ENCODE measurements around the gene XPO1.
A peak's percentile ranks its signal among the peaks of the same experiment; 100 is the strongest.
"Not testable (repeated sequence)": the region's sequence is repeated elsewhere in the genome, so short reads cannot be mapped to it uniquely, and the experiment has no call there.

The XPO1 gene

DNA sequence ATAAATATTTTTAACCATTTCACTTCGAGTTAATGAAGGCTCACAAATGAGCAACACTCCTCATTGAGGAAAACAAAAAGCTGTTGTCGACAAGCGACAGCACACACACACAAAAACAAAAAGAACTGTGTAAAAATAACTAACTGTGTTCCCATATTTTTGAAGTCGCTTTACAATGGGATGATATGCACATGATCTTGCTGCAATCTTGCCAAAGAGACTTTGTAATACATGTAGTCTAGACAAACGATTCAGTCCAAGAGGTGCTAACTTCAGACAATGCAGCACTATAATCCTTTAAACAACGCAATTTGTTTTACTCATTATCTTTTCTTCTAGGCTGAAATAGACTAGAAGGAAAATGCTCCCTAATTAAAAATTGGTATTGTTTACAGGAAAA lies 60.1 kb downstream of the XPO1 start:
- TF ChIP-seq, protein P1, sequence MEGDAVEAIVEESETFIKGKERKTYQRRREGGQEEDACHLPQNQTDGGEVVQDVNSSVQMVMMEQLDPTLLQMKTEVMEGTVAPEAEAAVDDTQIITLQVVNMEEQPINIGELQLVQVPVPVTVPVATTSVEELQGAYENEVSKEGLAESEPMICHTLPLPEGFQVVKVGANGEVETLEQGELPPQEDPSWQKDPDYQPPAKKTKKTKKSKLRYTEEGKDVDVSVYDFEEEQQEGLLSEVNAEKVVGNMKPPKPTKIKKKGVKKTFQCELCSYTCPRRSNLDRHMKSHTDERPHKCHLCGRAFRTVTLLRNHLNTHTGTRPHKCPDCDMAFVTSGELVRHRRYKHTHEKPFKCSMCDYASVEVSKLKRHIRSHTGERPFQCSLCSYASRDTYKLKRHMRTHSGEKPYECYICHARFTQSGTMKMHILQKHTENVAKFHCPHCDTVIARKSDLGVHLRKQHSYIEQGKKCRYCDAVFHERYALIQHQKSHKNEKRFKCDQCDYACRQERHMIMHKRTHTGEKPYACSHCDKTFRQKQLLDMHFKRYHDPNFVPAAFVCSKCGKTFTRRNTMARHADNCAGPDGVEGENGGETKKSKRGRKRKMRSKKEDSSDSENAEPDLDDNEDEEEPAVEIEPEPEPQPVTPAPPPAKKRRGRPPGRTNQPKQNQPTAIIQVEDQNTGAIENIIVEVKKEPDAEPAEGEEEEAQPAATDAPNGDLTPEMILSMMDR (IDR thresholded peaks at IDR 0.05; ENCODE audit: extremely low read depth, insufficient read depth, missing control alignments), result no peak
- DNase-seq (ENCODE audit: low spot score), result no peak
- in situ Hi-C loops (cut with MboI; ENCODE audit: low pct_unique_long_range_greater_than_20kb, low sequenced_read_pairs, unreplicated experiment), result no loop called here

DNA sequence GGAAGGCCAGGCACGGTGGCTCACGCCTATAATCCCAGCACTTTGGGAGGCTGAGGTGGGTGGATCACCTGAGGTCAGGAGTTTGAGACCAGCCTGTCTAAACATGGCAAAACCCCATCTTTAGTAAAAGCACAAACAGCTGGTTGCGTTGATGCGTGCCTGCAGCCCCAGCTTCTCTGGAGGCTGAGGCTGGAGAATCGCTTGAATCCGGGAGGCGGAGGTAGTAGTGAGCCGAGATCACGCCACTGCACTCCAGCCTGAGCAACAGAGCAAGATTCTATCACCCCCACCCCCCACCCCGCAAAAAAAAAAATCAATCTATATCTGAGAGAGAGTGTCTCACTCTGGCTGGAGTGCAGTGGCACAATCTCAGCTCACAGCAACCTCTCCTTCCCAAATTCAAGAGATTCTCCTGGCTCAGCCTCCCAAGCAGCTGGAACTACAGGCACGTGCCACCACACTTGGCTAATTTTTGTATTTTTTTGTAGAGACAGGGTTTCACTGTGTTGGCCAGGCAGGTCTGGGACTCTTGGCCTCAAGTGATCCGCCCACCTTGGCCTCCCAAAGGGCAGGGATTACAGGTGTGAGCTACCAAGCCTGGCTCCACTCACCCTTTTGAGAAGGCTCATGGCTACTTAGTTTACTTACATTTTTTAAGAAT lies 61.1 kb downstream of the XPO1 start:
- in situ Hi-C loops (cut with MboI; ENCODE audit: low pct_unique_long_range_greater_than_20kb, low sequenced_read_pairs, unreplicated experiment); DNase-seq (ENCODE audit: low spot score): not testable (repeated sequence)

DNA sequence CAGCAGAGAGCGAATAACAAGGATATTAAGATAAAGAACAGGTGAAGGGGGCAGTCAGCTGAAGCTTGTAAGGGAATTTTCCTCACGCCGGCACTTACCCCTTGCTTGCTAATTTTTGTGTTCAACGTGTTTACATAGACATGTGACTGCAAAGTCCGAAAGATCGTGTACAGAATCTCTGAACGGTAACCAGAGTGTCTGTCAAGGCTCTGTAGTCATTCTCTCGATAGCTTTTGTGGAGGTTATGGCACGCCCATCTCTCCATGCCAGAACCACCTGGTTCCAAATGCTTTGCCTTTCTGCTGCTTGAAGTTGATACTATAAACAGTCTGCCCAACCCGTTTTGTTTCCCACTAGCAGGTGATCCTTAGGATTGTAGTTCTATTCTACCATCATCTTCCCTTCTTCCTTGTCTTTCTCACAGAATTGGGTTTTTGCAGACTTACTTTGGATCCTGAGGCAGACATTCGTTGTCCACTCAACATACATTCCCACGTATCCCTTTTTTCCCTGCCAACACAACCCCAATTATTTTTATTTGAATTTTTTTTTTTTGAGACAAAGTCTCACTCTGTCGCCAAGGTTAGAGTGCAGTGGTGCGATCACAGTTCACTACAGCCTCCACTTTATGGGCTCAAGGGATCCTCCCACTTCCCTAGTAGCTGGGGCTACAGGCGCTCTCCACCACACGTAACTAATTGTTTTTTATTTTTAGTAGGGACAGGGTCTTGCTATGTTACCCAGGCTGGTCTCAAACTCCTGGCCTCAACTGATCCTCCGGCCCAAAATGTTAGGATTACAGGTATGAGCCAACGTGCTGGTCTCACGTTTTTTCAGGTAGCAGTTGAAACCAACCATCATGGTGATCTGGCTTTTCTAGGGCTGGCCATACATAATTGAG lies 66.0 kb downstream of the XPO1 start:
- TF ChIP-seq, protein P1 (IDR thresholded peaks at IDR 0.05; ENCODE audit: extremely low read depth, insufficient read depth, missing control alignments), result no peak
- in situ Hi-C loops (cut with MboI; ENCODE audit: low pct_unique_long_range_greater_than_20kb, low sequenced_read_pairs, unreplicated experiment), result no loop called here
- DNase-seq (ENCODE audit: low spot score), result peak; percentile 29

DNA sequence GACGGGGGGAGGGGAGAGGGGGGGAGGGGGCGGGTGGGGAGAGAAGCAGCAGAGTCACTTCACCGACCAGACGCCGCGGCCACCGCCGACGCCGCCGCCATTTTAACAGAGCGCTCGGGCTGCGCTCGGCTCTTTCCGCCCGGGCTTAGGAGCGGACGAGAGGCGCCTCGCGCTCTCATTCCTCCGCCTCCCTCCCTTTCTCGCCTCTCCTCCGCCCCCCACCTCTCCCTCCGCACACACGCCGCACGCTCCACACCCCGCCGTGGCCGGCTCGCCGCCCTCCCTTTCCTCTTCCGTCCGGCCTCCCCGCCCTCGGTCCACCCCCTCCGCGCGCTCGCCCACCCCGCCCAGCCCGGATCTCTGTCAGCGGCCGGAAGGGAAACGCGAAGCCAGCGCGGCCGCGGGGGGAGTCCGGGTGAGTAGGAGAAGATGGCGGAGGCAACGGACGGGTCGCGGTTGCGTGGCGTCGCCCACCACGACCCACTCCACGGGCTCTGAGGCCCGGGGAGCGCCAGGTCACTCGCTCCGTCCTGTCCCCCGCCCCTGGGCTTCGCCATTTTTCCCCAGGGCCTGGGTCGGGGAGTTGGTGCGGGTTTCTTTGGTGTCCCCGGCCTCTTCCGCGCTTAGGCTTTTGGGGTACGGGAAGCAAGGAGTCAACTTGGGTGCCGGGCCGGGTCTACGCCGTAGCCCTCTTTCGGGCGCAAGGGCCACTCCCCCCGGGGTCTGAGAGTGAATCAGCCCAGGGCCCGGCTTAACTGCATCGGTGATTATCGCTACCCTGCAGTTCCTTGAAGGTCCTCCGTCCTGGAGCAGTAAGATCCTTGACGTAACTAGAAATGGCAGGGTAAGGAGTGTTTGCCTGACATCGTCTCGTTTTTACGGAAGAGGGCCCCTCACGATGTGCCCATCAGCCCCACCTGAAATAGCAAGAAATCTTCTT lies 66.9 kb downstream of the XPO1 start, which contains the start of gene USP34:
USP34 (minus strand) TSS at position 123 of the 940 bp plus-strand sequence. CDS start 395 bp downstream, outside the sequence.
- DNase-seq (ENCODE audit: low spot score), result peak; percentile 95
- TF ChIP-seq, protein P1 (IDR thresholded peaks at IDR 0.05; ENCODE audit: extremely low read depth, insufficient read depth, missing control alignments), result no peak
- in situ Hi-C loops (cut with MboI; ENCODE audit: low pct_unique_long_range_greater_than_20kb, low sequenced_read_pairs, unreplicated experiment), result no loop called here

DNA sequence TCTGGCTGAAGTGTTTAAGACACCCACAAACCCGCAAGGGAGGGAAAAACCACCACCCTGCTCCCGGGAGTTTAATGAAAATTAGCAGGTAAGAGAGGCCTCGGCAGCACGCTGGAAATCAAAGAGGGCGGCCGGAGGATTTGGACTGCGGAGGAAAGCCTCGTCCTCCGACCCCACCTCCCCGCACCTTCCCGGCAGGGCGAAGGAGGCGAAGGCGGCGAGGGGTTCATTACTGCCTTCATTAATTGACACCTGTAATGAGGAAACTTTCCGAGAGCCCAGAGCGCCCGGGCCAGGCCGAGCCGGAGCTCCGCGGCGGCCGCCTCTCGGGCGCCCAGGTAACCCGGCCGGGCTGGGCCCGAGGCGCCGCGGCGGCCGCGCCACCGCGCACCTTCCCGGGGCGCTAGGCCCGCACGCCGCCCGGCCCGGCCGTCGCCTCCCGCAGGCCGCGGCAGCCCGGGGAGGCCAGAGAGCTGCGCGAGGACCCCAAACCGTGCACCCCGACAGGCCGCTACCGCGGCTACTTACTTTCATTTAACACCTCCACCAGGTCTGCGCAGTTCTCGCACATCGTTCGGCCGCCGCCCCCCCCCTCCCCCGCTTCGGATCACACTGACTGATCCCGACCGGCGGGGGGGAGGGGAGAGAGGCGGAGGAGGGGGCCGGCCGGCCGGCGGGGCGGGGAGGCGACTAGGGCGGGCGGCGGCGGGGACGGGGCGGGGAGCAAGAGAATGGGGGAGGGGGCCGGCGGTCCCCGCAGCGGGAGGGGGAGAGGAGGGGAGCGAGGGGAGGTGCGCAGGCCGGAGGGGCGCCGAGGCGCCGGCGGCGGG lies 67.8 kb downstream of the XPO1 start:
- in situ Hi-C loops (cut with MboI; ENCODE audit: low pct_unique_long_range_greater_than_20kb, low sequenced_read_pairs, unreplicated experiment), result no loop called here
- TF ChIP-seq, protein P1 (IDR thresholded peaks at IDR 0.05; ENCODE audit: extremely low read depth, insufficient read depth, missing control alignments), result no peak
- peak; percentile 91 for DNase-seq (ENCODE audit: low spot score)

DNA sequence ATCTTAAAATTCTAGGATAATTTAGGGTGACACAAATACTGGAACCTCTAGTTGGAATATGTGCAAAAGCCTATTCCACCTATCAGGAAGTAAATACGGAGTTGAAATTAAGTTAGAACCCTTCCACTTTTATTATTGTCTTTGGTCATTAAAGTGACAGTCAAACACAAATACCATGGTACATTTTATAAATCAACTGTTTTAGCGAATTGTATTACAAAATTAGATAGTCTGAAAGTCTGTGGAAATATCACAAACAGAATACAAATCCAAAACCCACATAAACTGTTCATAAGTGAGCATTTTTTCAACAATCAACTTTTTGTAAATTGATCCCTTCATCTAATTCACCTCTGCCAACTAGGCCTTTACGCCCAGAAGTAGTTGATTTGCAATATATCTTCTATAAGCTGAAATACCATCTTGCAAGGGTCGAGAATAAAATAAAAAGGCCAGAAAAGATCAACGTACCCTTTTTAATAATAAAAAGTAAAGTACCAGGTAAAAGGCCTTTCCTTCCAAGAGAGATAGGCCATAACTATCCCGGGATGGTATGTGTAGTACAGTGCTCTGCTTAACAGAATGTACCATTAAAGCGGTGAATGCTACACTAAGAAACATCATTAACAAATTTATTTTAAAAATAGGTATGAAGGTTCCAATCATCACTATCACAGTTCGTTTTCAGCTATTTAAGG lies 68.6 kb downstream of the XPO1 start:
- in situ Hi-C loops (cut with MboI; ENCODE audit: low pct_unique_long_range_greater_than_20kb, low sequenced_read_pairs, unreplicated experiment), result no loop called here
- no peak for DNase-seq (ENCODE audit: low spot score)
- TF ChIP-seq, protein P1 (IDR thresholded peaks at IDR 0.05; ENCODE audit: extremely low read depth, insufficient read depth, missing control alignments), result no peak

DNA sequence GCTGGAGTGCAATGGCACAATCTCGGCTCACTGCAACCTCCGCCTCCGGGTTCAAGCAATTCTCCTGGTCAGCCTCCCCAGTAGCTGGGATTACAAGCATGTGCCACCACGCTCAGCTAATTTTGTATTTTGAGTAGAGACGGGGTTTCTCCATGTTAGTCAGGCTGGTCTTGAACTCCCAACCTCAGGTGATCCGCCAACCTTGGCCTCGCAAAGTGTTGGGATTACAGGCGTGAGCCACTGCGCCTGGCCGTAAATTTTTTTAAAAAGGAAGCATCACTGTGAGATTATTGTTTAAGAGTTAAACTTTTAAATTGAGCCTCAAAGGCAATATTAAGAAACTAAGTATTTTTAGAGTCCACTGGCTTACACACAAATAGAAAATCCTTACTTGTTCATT lies 69.9 kb downstream of the XPO1 start:
- DNase-seq (ENCODE audit: low spot score); in situ Hi-C loops (cut with MboI; ENCODE audit: low pct_unique_long_range_greater_than_20kb, low sequenced_read_pairs, unreplicated experiment): not testable (repeated sequence)

All from GM13977 (cell line).